Transverse colon (tissue), 4 donors: ENCODE data around the gene TMEM229B.

Experiments used
- CTCF ChIP-seq, 5 experiments: fragments of 200-600 bp in 3 of 5; fragments of 450-650 bp in 2 of 5; sonication (generic) in 3 of 5; IDR thresholded peaks; 1 replicate in 2 of 5; 2 replicates in 3 of 5; pipeline ENCODE4 v1.5.1; 2016 to 2017; ENCODE audit warnings: antibody characterized with exemption in 5 of 5, inconsistent platforms in 3 of 5, mild to moderate bottlenecking in 2 of 5, moderate library complexity in 1 of 5
- POLR2AphosphoS5 ChIP-seq, 3 donors: sonication (generic); formaldehyde crosslinking; IDR thresholded peaks; one replicate each; pipeline ENCODE4 v1.6.1; 2016; ENCODE audit warnings: antibody characterized with exemption in 3 of 3

GRCh38 chr14:67519406-67519805, 30.9 kb upstream of the TMEM229B start:
- TF ChIP-seq POLR2AphosphoS5 (IDR thresholded peaks at IDR 0.05) (no peak), CTCF (IDR thresholded peaks at IDR 0.05) (no peak)
